ENCODE data around the gene TMEM52. TPM values are rescaled to one million over a fixed set of nuclear protein-coding genes. Genes with fewer than 3 reads are reported as not detected.

The TMEM52 gene
- total and polyA plus RNA-seq, 2 experiments from 2014 or later, result 4.2 to 7.1 TPM

DNA sequence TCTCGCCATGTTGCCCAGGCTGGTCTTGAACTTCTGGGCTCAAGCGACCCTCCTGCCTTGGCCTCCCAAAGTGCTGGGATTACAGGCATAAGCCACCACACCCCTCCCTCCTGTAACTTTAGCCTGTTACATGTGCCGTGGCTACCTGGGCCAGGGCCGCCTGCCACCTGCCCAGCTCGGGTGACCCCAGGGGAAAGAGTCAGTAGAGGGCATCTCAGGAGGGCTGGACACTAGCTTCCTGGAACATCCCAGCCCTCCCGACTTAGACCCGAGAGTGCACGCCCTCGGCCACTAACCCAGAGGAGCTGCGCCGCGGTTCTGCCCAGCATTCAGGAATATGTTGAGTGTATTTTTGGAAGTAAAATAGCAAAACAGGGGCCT lies 40.4 kb upstream of the TMEM52 start:
- Histone ChIP-seq H3K4me1 (ENCODE audit: low read depth) (peaks cover 17% of the 10 kb centered on the region), H3K36me3 (no peaks in the 10 kb centered on the region), H3K27me3 (no peaks in the 10 kb centered on the region), H3K27ac (no peak overlapping the region), H3K9me3 (ENCODE audit: low read depth) (no peaks in the 10 kb centered on the region), H3K4me3 (no peak overlapping the region)
- TF ChIP-seq, protein P1, sequence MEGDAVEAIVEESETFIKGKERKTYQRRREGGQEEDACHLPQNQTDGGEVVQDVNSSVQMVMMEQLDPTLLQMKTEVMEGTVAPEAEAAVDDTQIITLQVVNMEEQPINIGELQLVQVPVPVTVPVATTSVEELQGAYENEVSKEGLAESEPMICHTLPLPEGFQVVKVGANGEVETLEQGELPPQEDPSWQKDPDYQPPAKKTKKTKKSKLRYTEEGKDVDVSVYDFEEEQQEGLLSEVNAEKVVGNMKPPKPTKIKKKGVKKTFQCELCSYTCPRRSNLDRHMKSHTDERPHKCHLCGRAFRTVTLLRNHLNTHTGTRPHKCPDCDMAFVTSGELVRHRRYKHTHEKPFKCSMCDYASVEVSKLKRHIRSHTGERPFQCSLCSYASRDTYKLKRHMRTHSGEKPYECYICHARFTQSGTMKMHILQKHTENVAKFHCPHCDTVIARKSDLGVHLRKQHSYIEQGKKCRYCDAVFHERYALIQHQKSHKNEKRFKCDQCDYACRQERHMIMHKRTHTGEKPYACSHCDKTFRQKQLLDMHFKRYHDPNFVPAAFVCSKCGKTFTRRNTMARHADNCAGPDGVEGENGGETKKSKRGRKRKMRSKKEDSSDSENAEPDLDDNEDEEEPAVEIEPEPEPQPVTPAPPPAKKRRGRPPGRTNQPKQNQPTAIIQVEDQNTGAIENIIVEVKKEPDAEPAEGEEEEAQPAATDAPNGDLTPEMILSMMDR (IDR thresholded peaks at IDR 0.05; ENCODE audit: low read depth, low read length), result no peak
- no peak for DNase-seq (ENCODE audit: low read depth in 1 of 2, low spot score in 1 of 2)

DNA sequence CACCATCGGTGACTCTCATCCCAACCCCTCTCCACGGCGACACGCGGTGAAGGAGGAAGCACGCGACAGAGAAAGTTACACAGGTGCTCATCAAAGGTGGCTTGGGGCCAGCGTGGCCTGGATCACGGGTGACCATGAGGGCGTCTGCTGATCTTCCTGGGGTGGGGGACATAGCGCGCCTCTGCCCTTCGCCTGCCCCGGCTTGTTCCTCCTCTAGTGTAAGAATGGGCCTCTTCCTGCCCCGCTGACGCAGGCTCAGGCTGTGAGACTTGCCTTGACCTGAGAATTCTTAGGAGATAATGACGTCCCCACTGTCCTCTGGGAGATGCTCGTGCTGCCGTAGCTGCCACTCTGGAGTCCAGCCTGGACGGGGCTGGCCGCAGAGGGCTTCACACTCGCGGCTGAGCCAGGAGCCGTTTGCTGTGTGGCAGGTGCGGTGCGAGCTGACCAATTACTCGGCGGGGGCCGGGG lies 39.0 kb upstream of the TMEM52 start:
- Histone ChIP-seq H3K36me3 (no peaks in the 10 kb centered on the region), H3K27me3 (no peaks in the 10 kb centered on the region)

DNA sequence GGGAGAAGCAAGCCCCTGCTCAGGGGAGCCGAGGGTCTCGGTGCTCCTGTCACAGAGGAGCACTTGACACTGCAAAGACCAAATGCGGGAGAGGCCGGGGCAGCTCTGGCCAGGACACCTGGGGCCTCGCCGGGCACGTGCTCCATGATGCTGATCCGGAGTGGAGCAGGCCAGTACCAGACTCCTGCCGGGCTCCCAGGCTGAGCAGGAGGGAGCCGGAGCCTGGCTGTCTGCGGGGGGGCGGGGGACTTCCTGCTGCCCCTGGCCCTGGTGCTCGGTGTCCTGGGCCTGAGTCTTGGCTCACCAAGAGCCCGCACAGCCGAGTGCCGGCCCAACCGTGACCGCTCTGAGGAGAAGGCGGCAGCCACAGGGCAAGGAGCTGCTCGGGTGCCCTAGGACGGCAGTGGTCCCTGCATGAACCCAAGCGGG lies 38.5 kb upstream of the TMEM52 start:
- DNase-seq (ENCODE audit: low read depth in 1 of 2, low spot score in 1 of 2), result no peak
- H3K27ac ChIP-seq, result no peak overlapping the region
- H3K9me3 ChIP-seq (ENCODE audit: low read depth), result no peaks in the 10 kb centered on the region
- no peaks in the 10 kb centered on the region for H3K27me3 ChIP-seq
- peaks cover 17% of the 10 kb centered on the region for H3K4me1 ChIP-seq (ENCODE audit: low read depth)
- no peaks in the 10 kb centered on the region for H3K36me3 ChIP-seq
- TF ChIP-seq, protein P1 (IDR thresholded peaks at IDR 0.05; ENCODE audit: low read depth, low read length), result no peak
- H3K4me3 ChIP-seq, result no peak overlapping the region

More for the DNA sequence above, 39.0 kb upstream of the TMEM52 start:
- Histone ChIP-seq H3K27ac (no peak overlapping the region), H3K4me3 (no peak overlapping the region), H3K9me3 (ENCODE audit: low read depth) (no peaks in the 10 kb centered on the region), H3K4me1 (ENCODE audit: low read depth) (peaks cover 17% of the 10 kb centered on the region)
- TF ChIP-seq, protein P1 (IDR thresholded peaks at IDR 0.05; ENCODE audit: low read depth, low read length), result no peak
- no peak for DNase-seq (ENCODE audit: low read depth in 1 of 2, low spot score in 1 of 2)

DNA sequence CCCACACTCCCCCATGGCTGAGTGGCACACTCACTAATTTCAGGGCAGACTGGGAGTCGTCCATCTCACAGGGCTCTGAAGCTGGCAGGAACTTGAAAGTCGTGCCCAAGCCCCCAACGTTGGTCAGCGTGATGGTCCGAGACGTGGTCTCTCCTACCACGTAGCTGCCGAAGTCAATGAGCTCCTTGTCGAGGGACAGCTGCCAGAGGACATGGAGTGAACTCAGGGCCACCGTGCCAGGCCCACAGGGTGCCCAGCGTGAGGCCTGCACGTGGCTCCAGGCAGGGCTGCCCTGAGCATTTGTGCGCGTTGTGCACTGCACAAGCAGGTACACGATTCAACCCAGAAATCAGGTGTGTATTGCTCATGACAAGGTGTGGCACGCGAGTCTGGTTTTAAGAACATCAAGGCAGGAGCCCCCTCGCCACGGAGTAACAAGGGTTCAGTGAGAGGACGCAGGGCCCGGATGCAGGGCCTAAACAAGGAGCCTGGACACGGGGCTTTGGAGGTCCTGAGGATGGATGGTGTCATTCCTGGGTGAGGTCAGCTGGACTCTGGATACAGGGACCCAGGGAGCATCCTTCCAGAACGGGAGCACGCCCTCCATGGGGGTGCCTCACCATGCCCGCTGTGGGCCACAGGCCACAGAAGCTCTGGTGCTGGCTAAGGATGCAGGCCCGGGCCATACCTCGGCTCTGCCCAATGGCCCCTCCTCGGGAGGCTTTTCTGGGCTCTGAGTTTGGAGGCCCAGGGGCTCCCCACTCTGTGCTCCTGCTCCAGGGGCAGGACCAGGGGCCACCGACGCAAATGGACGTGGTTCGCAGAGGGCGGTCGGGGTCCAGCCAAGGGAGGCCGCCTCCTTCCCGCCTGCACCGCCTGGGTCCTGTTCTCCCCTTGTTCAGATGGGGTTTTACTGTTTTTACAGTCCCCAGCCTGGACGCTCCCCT lies 37.8 kb upstream of the TMEM52 start:
- Histone ChIP-seq H3K9me3 (ENCODE audit: low read depth) (no peaks in the 10 kb centered on the region), H3K4me1 (ENCODE audit: low read depth) (peaks cover 17% of the 10 kb centered on the region), H3K4me3 (no peak overlapping the region), H3K36me3 (no peaks in the 10 kb centered on the region), H3K27me3 (no peaks in the 10 kb centered on the region), H3K27ac (no peak overlapping the region)
- DNase-seq (ENCODE audit: low read depth in 1 of 2, low spot score in 1 of 2), result no peak
- TF ChIP-seq, protein P1 (IDR thresholded peaks at IDR 0.05; ENCODE audit: low read depth, low read length), result no peak

DNA sequence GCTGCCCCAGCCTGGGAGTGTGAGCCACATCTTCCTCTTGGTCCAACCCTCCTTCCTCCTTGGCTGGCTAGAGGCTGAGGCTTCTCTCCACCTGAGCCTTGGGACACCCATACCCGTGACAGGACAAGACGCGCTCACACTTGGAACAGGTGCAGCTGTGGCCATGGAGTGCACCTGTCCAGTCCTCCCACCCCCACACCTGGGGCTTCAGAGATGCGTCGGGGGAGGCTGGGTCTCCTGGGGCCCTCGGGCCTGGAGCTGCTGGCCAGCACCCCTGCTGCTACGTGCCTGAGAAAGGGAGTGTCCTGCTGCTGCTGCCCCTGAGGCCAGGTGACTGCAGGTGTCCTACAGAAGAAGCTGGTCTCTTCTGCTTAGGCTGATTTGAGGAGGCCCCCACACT lies 37.0 kb upstream of the TMEM52 start:
- peaks cover 10% of the 10 kb centered on the region for H3K4me1 ChIP-seq (ENCODE audit: low read depth)
- no peak overlapping the region for H3K4me3 ChIP-seq
- no peak overlapping the region for H3K27ac ChIP-seq
- TF ChIP-seq, protein P1 (IDR thresholded peaks at IDR 0.05; ENCODE audit: low read depth, low read length), result no peak
- DNase-seq (ENCODE audit: low read depth in 1 of 2, low spot score in 1 of 2), result no peak
- no peaks in the 10 kb centered on the region for H3K27me3 ChIP-seq
- no peaks in the 10 kb centered on the region for H3K9me3 ChIP-seq (ENCODE audit: low read depth)
- H3K36me3 ChIP-seq, result no peaks in the 10 kb centered on the region

Measured in cardiac muscle cell (in vitro differentiated cells and primary cell).